Heart left ventricle (tissue), 16 donors: ENCODE data around the gene IRS1. TPM values are rescaled to one million over a fixed set of nuclear protein-coding genes. Genes with fewer than 3 reads are reported as not detected.
A peak's percentile ranks its signal among the peaks of the same experiment; 100 is the strongest.
"Not testable (repeated sequence)": the region's sequence is repeated elsewhere in the genome, so short reads cannot be mapped to it uniquely, and the experiment has no call there.

Experiments
- ATAC-seq, 4 donors: fragments of 200-7000 bp; cut with Tn5 transposase; one replicate each; pipeline ENCODE4 v1.9.1; 2020 to 2022; ENCODE audit warnings: moderate library complexity in 4 of 4, mild to moderate bottlenecking in 3 of 4, moderate number of reproducible peaks in 1 of 4
- DNase-seq, 5 donors: peaks; one replicate each; pipeline ENCODE4 v3.0.0-alpha.2; 2020
- H3K27ac ChIP-seq, 12 donors: fragments of 200-600 bp; sonication (generic) in 4 of 12; one replicate each; pipeline versions ENCODE4 v1.5.0 to v1.8.0; 2016 to 2022; ENCODE audit warnings: mild to moderate bottlenecking in 2 of 12
- H3K27me3 ChIP-seq, 9 donors: fragments of 200-600 bp; sonication (generic) in 2 of 9; one replicate each; pipeline versions ENCODE4 v1.5.1 to v1.8.0; 2016 to 2022; ENCODE audit warnings: mild to moderate bottlenecking in 3 of 9
- H3K36me3 ChIP-seq, 9 donors: fragments of 200-600 bp; sonication (generic) in 2 of 9; one replicate each; pipeline versions ENCODE4 v1.5.0 to v1.8.0; 2018 to 2022; ENCODE audit warnings: mild to moderate bottlenecking in 2 of 9
- H3K4me1 ChIP-seq, 12 donors: fragments of 200-600 bp; sonication (generic) in 4 of 12; one replicate each; pipeline versions ENCODE4 v1.5.0 to v1.8.0; 2016 to 2022; ENCODE audit warnings: mild to moderate bottlenecking in 3 of 12
- H3K4me3 ChIP-seq, 12 donors: fragments of 200-600 bp; sonication (generic) in 4 of 12; one replicate each; pipeline versions ENCODE4 v1.5.0 to v1.8.0; 2017 to 2022; ENCODE audit warnings: mild to moderate bottlenecking in 9 of 12, moderate library complexity in 4 of 12
- H3K9me3 ChIP-seq, 12 donors: fragments of 200-600 bp; sonication (generic) in 4 of 12; one replicate each; pipeline versions ENCODE4 v1.5.0 to v1.8.0; 2016 to 2022; ENCODE audit warnings: mild to moderate bottlenecking in 1 of 12
- CTCF ChIP-seq, 12 donors: fragments of 200-600 bp; sonication (generic) in 4 of 12; IDR thresholded peaks; one replicate each; pipeline versions ENCODE4 v1.5.0 to v1.8.0; 2018 to 2022; ENCODE audit warnings: antibody characterized with exemption in 12 of 12, mild to moderate bottlenecking in 5 of 12
- POLR2A ChIP-seq, 2 donors: fragments of 450-650 bp; IDR thresholded peaks; one replicate each; pipeline ENCODE4 v1.6.1; 2017; ENCODE audit warnings: antibody characterized with exemption in 2 of 2, mild to moderate bottlenecking in 2 of 2, moderate library complexity in 2 of 2
- WGBS, 4 donors: extraction: QIAGEN DNeasy Blood & Tissue Kit in 2 of 4; methylation state at CpG; one replicate each; pipeline versions ENCODE4 v1.1.5 to v1.1.7; 2013 to 2018; 5-methylcytosine and 5-hydroxymethylcytosine counted together
- intact Hi-C, 10 donors: fragments of 100-400 bp; cut with DNase I; formaldehyde crosslinking; loops; one replicate each; pipeline versions ENCODE4 v1.11.1 to v1.14.2; 2022
- polyA plus RNA-seq, 2 donors: library from polyadenylated mRNA; stranded (reverse); fragments of 200-250 nt; gene quantifications; one replicate each; pipeline ENCODE4 v1.2.3, GENCODE V29; 2013
- total RNA-seq, 9 donors: library from RNA; depleted of rRNA in 2 of 9; stranded (reverse); fragments of >200 nt in 2 of 9; fragmentation: NEBNext Ultra II Directional in 3 of 9; extraction: Animal tissue kit (Norgen Biotek cat#: 25700) in 3 of 9; gene quantifications; one replicate each; pipeline versions ENCODE4 v1.1.0 to v1.2.4, GENCODE V29; 2016 to 2023
- donor health status: ischemic (EF 13 %, LVEDD 7.1; RV severe dilation, severe dysfunction).
- donor health status: healthy with polysubstance abuse.
- donor health status: DM: no; HTN: yes; CAD: no.
- donor health status: DM: no; HTN: no; CAD: no.
- donor health status: ischemic (EF 25% LVEDD 6.9; RV normal size, moderate dysfunction).
- donor health status: ischemic (EF 25% LVEDD 5.7; RV mildly dilated, moderate dysfunction).
- donor health status: healthy.
- donor health status: DM: yes; HTN: yes; CAD: no.
- donor health status: ischemic (EF 35%, LVEDD 5.7; RV mildly dilated, moderate dysfunction).
- donor health status: nonischemic (EF 11% LVEDD 7.7; RV severe dilation, severe dysfunction).
- donor health status: DM: yes; HTN: yes; CAD: no.
- donor health status: PGD.
- donor health status: ischemic (EF 29% LVEDD 5.4; RV normal size, mild dysfunction).
- donor health status: nonischemic (EF 23%, LVEDD 6.1; RV moderate dilation, normal function).

Gene IRS1
- total and polyA plus RNA-seq, 11 donors = 5.0 to 45.8 (median 15.7) TPM

- H3K9me3 ChIP-seq = no peaks in the 10 kb centered on the region
- H3K36me3 ChIP-seq = no peaks in the 10 kb centered on the region
- intact Hi-C loops = no loop called here
- no peak overlapping the region for H3K27ac ChIP-seq
- whole genome bisulfite sequencing, 4 donors = 82 to 94% (median 89%) methylated on average over 1 of the region's 1 CpG
- H3K27me3 ChIP-seq = no peaks in the 10 kb centered on the region
- ATAC-seq (no peak), DNase-seq (no peak)
- no peak for TF ChIP-seq POLR2A (IDR thresholded peaks at IDR 0.05)
- TF ChIP-seq CTCF (IDR thresholded peaks at IDR 0.05) = no peak
- H3K4me1 ChIP-seq = peaks cover 0 to 8% (median 0%) of the 10 kb centered on the region in 12 donors
- no peak overlapping the region for H3K4me3 ChIP-seq
These were observed 47.5 kb upstream of the IRS1 start for GRCh38 chr2:226847090-226847489.

GRCh38 chr2:226845386-226846116, 45.9 kb upstream of the IRS1 start:
- peaks cover 0 to 8% (median 0%) of the 10 kb centered on the region in 12 donors for H3K4me1 ChIP-seq
- no peak overlapping the region for H3K27ac ChIP-seq
- no peaks in the 10 kb centered on the region for H3K9me3 ChIP-seq
- no peak for DNase-seq
- no peak overlapping the region for H3K4me3 ChIP-seq
- no peaks in the 10 kb centered on the region for H3K27me3 ChIP-seq
- peak in 1 of 4 donors; percentile 47 for ATAC-seq
- 65 to 70% (median 67%) methylated on average over 3 of the region's 3 CpGs for WGBS, 4 donors
- peaks cover 0 to under 1% (median 0%) of the 10 kb centered on the region in 9 donors for H3K36me3 ChIP-seq
- intact Hi-C loops = no loop called here
- TF ChIP-seq CTCF (IDR thresholded peaks at IDR 0.05) (no peak), POLR2A (IDR thresholded peaks at IDR 0.05) (no peak)

- H3K27me3 ChIP-seq, H3K27ac ChIP-seq, H3K4me1 ChIP-seq, H3K9me3 ChIP-seq, intact Hi-C loops, ATAC-seq, H3K4me3 ChIP-seq, DNase-seq: not testable (repeated sequence)
- WGBS, 4 donors = 88 to 100% (median 98%) methylated on average over 1 of the region's 1 CpG
- H3K36me3 ChIP-seq = peaks cover 0 to 19% (median 4%) of the 10 kb centered on the region in 9 donors
These were observed 43.4 kb upstream of the IRS1 start for GRCh38 chr2:226843001-226843400.

- 93 to 97% (median 96%) methylated on average over 2 of the region's 2 CpGs for WGBS, 4 donors
- peaks cover 0 to 26% (median 16%) of the 10 kb centered on the region in 12 donors for H3K4me1 ChIP-seq
- no peak overlapping the region for H3K27ac ChIP-seq
- TF ChIP-seq POLR2A (IDR thresholded peaks at IDR 0.05) (no peak), CTCF (IDR thresholded peaks at IDR 0.05) (no peak)
- no peak for DNase-seq
- intact Hi-C loops = loop anchor here in 4 of 10 donors (5.0 to 10.0 kb wide), 3 partner anchors 38 to 145 kb away; no protein-coding TSS in a partner anchor
- H3K4me3 ChIP-seq = no peak overlapping the region
- peaks cover 0 to 20% (median 4%) of the 10 kb centered on the region in 9 donors for H3K36me3 ChIP-seq
- no peaks in the 10 kb centered on the region for H3K27me3 ChIP-seq
- no peaks in the 10 kb centered on the region for H3K9me3 ChIP-seq
- ATAC-seq = no peak
These were observed 40.3 kb upstream of the IRS1 start for GRCh38 chr2:226839951-226840350.
